HFFc6 (cell line): ENCODE data around the gene FAM156A. TPM values are rescaled to one million over a fixed set of nuclear protein-coding genes. Genes with fewer than 3 reads are reported as not detected.
"Not testable (repeated sequence)": the region's sequence is repeated elsewhere in the genome, so short reads cannot be mapped to it uniquely, and the experiment has no call there.

Experiments used
- DNase-seq: peaks from one replicate; pipeline ENCODE4 v3.0.0-alpha.2; 2018
- H3K27ac Mint-ChIP-seq: 2 replicates; pipeline ENCODE4 v1.8.0; 2020; ENCODE audit warnings: mild to moderate bottlenecking, mixed read lengths
- H3K27me3 Mint-ChIP-seq: 2 replicates; pipeline ENCODE4 v1.8.0; 2021; ENCODE audit warnings: mild to moderate bottlenecking, moderate library complexity, mixed read lengths; ENCODE audit not compliant: insufficient read depth
- H3K36me3 Mint-ChIP-seq: 2 replicates; pipeline ENCODE4 v1.8.0; 2021; ENCODE audit warnings: low read depth, mixed read lengths
- H3K4me1 Mint-ChIP-seq: 2 replicates; pipeline ENCODE4 v1.8.0; 2020; ENCODE audit warnings: low read depth, mixed read lengths
- H3K4me3 Mint-ChIP-seq: 2 replicates; pipeline ENCODE4 v1.8.0; 2020; ENCODE audit warnings: mild to moderate bottlenecking, moderate library complexity, mixed read lengths
- H3K9me3 Mint-ChIP-seq: 2 replicates; pipeline ENCODE4 v1.8.0; 2020; ENCODE audit warnings: mild to moderate bottlenecking, mixed read lengths
- total RNA-seq, 6 experiments: library from RNA; stranded (reverse); fragmentation: NEBNext Ultra II Directional; extraction: Animal tissue kit (Norgen Biotek cat#: 25700); gene quantifications; 2 replicates in 1 of 6; 3 replicates in 5 of 6; pipeline ENCODE4 v1.2.3, GENCODE V29; 2021
- TF ChIP-seq, protein P1 (sequence below): fragments of 200-600 bp; sonication (generic); IDR thresholded peaks from 2 replicates; pipeline ENCODE4 v1.5.0; 2021; ENCODE audit warnings: antibody characterized with exemption, mild to moderate bottlenecking

The FAM156A gene
- total RNA-seq, 6 experiments from 2014 or later: 13.0 to 19.1 (median 16.6) TPM

DNA sequence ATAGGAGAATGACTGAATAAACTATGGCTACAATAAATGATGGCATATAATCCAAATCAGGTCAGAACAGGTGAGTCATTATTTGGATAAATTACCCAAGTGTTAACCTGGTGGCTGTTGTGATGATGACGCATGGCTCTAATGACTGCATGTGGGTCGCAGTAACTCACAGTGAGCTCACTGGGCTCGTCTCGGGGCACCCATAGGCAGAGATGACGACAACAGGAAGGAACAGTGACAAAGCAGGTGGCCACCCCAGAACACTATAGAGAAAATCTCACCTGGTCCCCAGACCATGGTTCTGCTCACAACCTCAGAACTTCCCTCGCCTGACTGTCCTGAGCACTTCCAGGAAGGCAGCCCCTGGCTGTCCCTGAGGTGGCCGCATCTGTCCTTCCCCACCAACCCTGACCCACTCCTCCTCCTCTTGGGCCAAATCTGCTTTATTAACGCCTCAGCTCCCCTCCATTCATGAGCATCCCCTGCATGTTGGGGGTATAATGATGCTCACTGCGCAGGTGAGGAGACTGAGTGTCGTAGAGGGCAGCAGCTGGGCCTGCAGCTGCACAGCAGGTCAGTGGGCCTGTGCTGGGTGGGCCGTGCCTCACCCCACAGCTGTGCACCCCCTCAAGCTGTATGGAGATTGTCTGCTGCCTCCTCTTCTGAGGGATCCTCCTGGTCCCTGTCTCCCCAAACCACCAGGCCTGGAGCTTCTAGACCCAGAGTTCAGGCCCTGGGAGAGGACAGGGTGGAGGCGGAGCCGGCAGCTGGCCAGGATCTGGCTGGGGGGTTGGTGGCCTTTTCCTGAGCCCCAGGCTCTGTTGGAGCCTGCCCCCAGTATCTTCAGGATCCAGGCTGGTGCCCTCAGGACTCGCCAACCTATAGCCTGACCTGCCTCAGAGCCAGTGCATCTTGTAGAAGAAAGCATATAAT is 30.9 kb upstream of the FAM156A start:
- Mint-ChIP-seq H3K4me3 (no peak overlapping the region), H3K4me1 (peaks cover 34% of the 10 kb centered on the region), H3K9me3 (no peaks in the 10 kb centered on the region), H3K27me3 (no peaks in the 10 kb centered on the region), H3K36me3 (no peaks in the 10 kb centered on the region), H3K27ac (peak overlapping the region; percentile 81)
- TF ChIP-seq, protein P1, sequence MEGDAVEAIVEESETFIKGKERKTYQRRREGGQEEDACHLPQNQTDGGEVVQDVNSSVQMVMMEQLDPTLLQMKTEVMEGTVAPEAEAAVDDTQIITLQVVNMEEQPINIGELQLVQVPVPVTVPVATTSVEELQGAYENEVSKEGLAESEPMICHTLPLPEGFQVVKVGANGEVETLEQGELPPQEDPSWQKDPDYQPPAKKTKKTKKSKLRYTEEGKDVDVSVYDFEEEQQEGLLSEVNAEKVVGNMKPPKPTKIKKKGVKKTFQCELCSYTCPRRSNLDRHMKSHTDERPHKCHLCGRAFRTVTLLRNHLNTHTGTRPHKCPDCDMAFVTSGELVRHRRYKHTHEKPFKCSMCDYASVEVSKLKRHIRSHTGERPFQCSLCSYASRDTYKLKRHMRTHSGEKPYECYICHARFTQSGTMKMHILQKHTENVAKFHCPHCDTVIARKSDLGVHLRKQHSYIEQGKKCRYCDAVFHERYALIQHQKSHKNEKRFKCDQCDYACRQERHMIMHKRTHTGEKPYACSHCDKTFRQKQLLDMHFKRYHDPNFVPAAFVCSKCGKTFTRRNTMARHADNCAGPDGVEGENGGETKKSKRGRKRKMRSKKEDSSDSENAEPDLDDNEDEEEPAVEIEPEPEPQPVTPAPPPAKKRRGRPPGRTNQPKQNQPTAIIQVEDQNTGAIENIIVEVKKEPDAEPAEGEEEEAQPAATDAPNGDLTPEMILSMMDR: no peak
- peak; percentile 4 for DNase-seq

DNA sequence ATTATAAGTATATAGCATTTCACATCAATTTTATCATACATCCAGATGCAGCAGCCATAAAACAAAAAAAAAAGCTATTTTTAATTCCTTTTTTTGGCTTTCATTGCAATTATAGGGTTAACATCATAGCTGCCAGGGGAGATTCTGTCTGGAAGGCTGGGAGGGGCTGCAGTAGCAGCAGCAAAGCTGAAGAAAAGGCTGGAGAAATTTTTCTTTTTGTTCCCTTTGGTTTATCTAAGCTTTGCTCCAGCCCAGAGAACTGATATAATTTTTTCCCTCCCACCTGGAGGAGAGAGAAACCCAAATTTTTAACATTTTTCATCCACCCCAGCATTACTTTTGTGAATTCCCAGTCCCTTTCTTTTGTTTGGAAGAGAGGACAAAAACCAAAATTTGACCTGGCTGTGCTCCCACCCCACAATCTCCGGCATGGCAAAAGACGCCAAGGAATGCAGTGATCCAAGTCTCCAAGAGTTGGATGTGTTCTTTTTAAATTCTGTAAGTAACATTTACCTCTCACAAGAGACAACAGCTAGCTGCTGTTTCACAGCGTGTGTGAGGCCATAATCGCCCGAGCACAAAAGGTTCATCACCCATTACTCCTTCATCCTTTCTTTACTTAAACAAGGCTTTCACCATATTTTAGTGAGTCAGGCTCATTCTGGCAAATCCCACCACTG is 25.1 kb upstream of the FAM156A start:
- peaks cover 34% of the 10 kb centered on the region for H3K4me1 Mint-ChIP-seq
- H3K36me3 Mint-ChIP-seq: no peaks in the 10 kb centered on the region
- TF ChIP-seq, protein P1: no peak
- H3K9me3 Mint-ChIP-seq: no peaks in the 10 kb centered on the region
- H3K27me3 Mint-ChIP-seq: no peaks in the 10 kb centered on the region
- no peak for DNase-seq
- peak overlapping the region; percentile 81 for H3K4me3 Mint-ChIP-seq
- peak overlapping the region; percentile 83 for H3K27ac Mint-ChIP-seq

DNA sequence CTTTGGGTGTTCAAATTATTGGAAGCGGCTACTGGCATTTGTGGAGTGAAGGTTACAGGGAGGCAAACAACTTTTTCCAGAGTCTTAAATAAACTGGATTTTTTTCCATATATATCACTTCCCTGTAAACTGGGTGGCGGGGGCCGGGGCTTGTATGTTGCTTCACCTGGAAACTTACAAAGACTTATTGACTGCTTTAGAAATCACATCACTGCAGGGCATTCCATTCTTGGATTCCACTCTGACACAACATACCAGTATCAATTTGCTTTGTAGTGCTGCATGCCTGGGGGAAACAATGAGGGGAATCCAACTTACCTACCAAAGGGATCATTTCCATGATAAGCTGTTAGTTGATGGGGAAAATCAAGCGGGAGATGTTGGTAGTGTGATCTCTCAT is 21.7 kb upstream of the FAM156A start:
- Mint-ChIP-seq H3K9me3 (no peaks in the 10 kb centered on the region), H3K4me3 (peak overlapping the region; percentile 72; the same call in 1 of the 2 replicates), H3K27me3 (no peaks in the 10 kb centered on the region), H3K4me1 (peaks cover 34% of the 10 kb centered on the region), H3K36me3 (no peaks in the 10 kb centered on the region), H3K27ac (peak overlapping the region; percentile 90)
- no peak for DNase-seq
- TF ChIP-seq, protein P1: no peak

- DNase-seq: no peak
- Mint-ChIP-seq H3K36me3 (no peaks in the 10 kb centered on the region), H3K27ac (peak overlapping the region; percentile 52)
Observed at GRCh38 chrX:52979568-52979967, 21.2 kb upstream of the FAM156A start.

DNA sequence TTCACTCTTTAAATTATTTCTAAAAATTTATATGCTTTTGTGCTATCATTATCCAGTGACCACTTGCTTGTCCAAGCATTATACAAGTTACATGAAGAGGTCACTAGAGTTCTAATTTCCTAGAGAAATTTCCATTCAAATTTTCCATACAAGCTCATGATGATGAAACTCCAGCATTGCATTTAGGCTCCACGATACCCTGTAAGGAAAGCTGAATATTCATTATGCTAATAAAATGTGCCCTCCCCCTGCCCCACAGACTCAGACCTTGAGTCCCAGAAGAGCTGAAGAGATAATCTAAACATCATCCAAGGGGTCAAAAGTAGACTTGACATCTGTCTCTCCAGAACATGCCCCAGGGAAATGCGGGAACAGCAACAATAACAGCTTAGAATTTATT is 19.6 kb upstream of the FAM156A start:
- no peak overlapping the region for H3K4me3 Mint-ChIP-seq
- TF ChIP-seq, protein P1: no peak
- peaks cover 23% of the 10 kb centered on the region for H3K4me1 Mint-ChIP-seq
- no peak overlapping the region for H3K27ac Mint-ChIP-seq
- no peaks in the 10 kb centered on the region for H3K36me3 Mint-ChIP-seq
- no peak for DNase-seq
- H3K27me3 Mint-ChIP-seq: no peaks in the 10 kb centered on the region
- H3K9me3 Mint-ChIP-seq: no peaks in the 10 kb centered on the region

More at GRCh38 chrX:52979568-52979967, 21.2 kb upstream of the FAM156A start:
- no peaks in the 10 kb centered on the region for H3K9me3 Mint-ChIP-seq
- peaks cover 34% of the 10 kb centered on the region for H3K4me1 Mint-ChIP-seq
- H3K27me3 Mint-ChIP-seq: no peaks in the 10 kb centered on the region
- TF ChIP-seq, protein P1: no peak
- no peak overlapping the region for H3K4me3 Mint-ChIP-seq

GRCh38 chrX:52975576-52975975 is 17.3 kb upstream of the FAM156A start:
- H3K36me3 Mint-ChIP-seq, DNase-seq, H3K27me3 Mint-ChIP-seq, H3K27ac Mint-ChIP-seq, H3K9me3 Mint-ChIP-seq, H3K4me3 Mint-ChIP-seq: not testable (repeated sequence)
- H3K4me1 Mint-ChIP-seq: peaks cover 12% of the 10 kb centered on the region

- not testable (repeated sequence) for H3K4me1 Mint-ChIP-seq, H3K27me3 Mint-ChIP-seq, DNase-seq, H3K27ac Mint-ChIP-seq, H3K9me3 Mint-ChIP-seq, H3K4me3 Mint-ChIP-seq, H3K36me3 Mint-ChIP-seq
Observed at GRCh38 chrX:52974336-52974992, 16.1 kb upstream of the FAM156A start.

DNA sequence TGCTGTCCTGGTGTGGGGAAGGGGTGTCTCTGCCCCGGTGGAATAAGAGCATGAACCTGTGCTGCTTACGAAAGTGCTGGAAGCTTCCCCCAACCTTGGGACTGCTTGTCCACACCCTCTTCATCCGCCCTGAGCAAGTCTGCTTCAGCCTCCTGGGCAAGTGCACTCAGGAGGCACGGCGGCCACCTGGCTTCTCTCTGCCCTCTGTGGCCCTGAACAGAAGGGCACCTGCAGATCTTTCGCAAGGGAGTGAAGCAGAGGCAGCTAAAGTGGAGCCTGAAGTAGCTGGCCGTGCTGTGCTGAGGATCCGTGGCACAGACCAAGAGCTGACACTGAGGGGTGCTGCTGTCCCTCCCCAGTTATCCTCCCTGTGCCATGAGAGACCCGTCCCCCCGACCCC is 9.6 kb upstream of the FAM156A start:
- not testable (repeated sequence) for H3K9me3 Mint-ChIP-seq, H3K4me1 Mint-ChIP-seq, DNase-seq, H3K4me3 Mint-ChIP-seq, H3K27me3 Mint-ChIP-seq, H3K27ac Mint-ChIP-seq, H3K36me3 Mint-ChIP-seq
